ENCODE data around the gene XPNPEP2.

DNA sequence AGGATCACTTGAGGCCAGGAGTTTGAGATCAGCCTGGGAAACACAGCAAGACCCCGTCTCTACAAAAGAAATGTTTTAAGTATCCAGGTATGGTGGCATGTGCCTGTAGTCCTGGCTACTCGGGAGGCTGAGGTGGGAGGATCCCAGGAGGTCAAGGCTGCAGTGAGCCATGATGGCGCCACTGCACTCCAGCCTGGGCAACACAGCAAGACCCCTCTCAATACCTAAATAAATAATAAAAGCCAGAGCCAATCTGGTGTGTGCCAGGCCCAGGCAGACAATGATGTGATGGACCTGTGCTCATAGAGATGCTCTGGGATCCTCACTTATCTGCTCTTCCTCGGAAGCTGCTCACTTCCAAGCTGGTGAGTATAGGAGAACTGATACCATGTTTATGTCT is 22.8 kb downstream of the XPNPEP2 start:
- TF ChIP-seq, protein P1, sequence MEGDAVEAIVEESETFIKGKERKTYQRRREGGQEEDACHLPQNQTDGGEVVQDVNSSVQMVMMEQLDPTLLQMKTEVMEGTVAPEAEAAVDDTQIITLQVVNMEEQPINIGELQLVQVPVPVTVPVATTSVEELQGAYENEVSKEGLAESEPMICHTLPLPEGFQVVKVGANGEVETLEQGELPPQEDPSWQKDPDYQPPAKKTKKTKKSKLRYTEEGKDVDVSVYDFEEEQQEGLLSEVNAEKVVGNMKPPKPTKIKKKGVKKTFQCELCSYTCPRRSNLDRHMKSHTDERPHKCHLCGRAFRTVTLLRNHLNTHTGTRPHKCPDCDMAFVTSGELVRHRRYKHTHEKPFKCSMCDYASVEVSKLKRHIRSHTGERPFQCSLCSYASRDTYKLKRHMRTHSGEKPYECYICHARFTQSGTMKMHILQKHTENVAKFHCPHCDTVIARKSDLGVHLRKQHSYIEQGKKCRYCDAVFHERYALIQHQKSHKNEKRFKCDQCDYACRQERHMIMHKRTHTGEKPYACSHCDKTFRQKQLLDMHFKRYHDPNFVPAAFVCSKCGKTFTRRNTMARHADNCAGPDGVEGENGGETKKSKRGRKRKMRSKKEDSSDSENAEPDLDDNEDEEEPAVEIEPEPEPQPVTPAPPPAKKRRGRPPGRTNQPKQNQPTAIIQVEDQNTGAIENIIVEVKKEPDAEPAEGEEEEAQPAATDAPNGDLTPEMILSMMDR (conservative IDR thresholded peaks at IDR 0.05; ENCODE audit: low read depth, low read length) = no peak
- TF ChIP-seq EZH2 (IDR thresholded peaks at IDR 0.05; ENCODE audit: low read length, unreplicated experiment) (no peak), EZH2phosphoT487 (IDR thresholded peaks at IDR 0.05; ENCODE audit: borderline replicate concordance, low read length) (no peak)
